ENCODE measurements around the gene SYT11.

- TF ChIP-seq EGR1 (IDR thresholded peaks at IDR 0.05; ENCODE audit: low read depth in 2 of 2) (no peak), SP1 (IDR thresholded peaks at IDR 0.05) (no peak), CTCF (IDR thresholded peaks at IDR 0.05; ENCODE audit: low read depth, low read length, missing input control) (no peak), REST (IDR thresholded peaks at IDR 0.05) (no peak), TAF1 (conservative IDR thresholded peaks at IDR 0.05) (no peak)
- TF ChIP-seq, protein P1, sequence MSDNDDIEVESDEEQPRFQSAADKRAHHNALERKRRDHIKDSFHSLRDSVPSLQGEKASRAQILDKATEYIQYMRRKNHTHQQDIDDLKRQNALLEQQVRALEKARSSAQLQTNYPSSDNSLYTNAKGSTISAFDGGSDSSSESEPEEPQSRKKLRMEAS (IDR thresholded peaks at IDR 0.05): no peak
These were observed 61.4 kb downstream of the SYT11 start for GRCh38 chr1:155920717-155921116.
